HG03439 (cell line): ENCODE measurements around the gene SSBP1.
"Not testable (repeated sequence)": the region's sequence is repeated elsewhere in the genome, so short reads cannot be mapped to it uniquely, and the experiment has no call there.

Experiments used
- ATAC-seq: cut with Tn5 transposase; IDR thresholded peaks from one replicate; pipeline ENCODE4 v1.9.1; 2021; ENCODE audit warnings: mild to moderate bottlenecking, moderate library complexity; ENCODE audit not compliant: unreplicated experiment

SSBP1 gene

DNA sequence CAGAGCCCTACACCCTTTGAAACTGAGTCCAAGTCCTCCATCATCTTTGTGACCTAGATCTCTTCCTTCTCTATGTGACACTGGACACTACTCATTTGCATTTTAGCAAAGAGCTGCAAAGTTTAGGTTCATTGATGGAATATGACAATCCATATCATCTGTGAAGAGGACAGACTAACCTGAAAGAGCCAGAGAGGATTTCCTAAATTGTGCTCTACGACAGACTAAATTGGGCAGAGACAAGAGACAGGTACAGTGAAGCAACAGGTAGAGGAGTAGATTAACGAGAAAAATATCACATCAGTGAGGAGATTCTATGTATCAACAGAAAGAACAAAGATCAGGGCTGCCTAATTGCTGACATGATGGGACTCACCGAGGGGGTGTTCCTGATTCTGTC lies 25.6 kb downstream of the SSBP1 start, which contains the start of gene TAS2R3:
TAS2R3 (plus strand) TSS at position 301 of the 400 bp plus-strand sequence; CDS start at position 363, 62 bp downstream.
- no peak for ATAC-seq

DNA sequence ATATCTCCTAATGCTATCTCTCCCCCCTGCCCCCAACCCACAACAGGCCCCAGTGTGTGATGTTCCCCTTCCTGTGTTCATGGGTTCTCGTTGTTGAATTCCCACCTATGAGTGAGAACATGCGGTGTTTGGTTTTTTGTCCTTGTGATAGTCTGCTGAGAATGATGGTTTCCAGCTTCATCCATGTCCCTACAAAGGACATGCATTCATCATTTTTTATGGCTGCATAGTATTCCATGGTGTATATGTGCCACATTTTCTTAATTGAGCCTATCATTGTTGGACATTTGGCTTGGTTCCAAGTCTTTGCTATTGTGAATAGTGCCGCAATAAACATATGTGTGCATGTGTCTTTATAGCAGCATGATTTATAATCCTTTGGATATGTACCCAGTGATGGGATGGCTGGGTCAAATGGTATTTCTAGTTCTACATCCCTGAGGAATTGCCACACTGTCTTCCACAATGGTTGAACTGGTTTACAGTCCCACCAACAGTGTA lies 32.0 kb downstream of the SSBP1 start:
- ATAC-seq = not testable (repeated sequence)

DNA sequence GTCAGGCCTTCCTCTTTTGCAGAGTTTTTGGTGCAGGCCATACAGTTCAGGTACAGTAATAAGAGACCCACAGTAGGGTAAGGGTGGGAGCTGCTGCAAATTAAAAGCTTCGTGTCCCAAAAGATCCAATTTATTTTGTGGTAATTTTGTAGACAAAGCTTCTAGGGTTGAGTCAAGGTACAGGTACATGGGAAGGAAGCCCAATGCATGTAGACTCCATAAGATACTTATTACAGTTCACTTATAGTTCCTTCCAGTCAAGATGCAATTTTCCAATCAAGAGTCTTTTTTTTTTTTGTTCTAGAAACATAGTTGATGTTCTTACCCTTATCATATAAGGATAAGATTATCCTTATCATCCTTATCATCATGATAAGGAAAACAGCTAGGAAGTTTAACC lies 38.2 kb downstream of the SSBP1 start, which contains the start of gene TAS2R4:
TAS2R4 (plus strand) TSS at position 301 of the 400 bp plus-strand sequence. CDS start 1,815 bp downstream, outside the sequence.
- ATAC-seq = no peak

DNA sequence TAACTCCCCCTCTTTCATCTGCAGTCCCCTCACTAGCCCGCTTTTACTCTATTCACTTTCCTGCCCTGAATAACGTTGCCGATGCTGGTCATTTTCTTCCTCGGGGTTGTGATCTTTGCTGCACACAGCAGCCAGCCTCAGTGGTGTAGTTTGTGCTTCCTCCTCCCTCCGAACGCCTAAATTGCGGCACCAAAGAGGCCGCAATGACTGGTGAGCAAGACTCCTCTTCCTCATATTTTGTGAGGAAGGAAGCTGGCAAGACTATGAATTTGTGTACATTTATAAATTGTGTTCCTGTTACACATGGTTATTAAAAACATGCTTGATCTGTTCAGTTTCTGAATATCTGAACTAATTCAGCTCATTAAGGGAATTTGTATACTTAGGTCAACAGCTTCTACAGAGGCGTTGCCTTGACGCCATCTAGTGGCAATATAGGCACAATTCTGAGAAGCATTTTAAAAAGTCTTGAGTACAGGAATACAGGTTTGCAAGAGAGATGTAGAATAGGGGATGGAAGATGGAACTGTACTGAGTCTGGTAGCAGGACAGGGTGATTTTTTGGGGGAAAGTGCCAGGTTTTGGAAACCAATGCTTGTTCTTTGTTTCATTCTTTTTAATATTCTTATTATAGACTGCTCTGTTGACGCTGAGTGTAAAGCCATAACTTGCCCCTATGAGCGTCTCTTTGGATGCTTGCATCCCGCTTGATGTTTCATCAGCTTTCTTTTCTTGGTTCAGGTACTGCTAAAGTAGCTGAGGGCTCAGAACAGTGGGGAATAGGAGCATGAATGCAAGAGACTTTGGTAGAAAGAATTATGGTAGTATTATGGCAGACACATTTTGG lies 47.8 kb downstream of the SSBP1 start:
- ATAC-seq = peak; percentile 66

DNA sequence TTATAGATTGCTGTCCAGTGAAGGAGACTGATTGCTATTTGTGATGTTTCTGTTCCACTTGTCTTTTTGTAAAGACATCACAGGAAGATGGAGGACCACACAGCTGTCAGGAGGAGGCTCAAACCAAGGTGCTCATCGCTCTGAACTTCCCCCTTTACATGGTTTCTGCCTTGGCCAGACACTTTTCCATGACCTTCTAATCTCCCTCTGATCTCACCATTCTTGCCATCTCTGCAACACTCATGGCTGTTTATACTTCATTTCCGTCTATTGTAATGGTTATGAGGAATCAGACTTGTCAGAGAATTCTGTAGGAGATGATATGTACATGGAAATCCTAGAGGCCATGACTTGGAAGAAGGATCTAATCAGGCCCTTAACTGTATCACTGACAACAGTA lies 50.1 kb downstream of the SSBP1 start:
- no peak for ATAC-seq

DNA sequence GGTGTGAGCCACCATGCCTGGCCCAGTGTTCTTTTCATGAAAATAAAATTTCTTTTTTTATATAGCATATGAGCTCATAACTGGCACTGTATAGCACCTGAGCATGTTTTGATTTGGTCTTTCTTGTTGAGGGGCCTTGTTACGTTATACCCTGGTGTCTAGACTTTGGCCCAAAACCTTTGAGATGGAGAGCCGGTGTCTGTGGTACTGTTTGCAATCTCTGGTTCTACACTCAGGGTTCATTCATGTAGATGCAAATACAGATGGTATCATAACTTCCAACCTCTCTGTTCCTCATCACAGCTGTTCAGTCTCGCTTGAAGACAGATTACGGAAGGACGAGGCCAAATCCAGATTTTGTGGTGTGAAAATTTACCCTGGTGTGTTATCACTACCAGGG lies 51.8 kb downstream of the SSBP1 start, which contains the start of gene TAS2R5:
TAS2R5 (plus strand) TSS at position 301 of the 400 bp plus-strand sequence. CDS start 145 bp downstream, outside the sequence.
- ATAC-seq = no peak

DNA sequence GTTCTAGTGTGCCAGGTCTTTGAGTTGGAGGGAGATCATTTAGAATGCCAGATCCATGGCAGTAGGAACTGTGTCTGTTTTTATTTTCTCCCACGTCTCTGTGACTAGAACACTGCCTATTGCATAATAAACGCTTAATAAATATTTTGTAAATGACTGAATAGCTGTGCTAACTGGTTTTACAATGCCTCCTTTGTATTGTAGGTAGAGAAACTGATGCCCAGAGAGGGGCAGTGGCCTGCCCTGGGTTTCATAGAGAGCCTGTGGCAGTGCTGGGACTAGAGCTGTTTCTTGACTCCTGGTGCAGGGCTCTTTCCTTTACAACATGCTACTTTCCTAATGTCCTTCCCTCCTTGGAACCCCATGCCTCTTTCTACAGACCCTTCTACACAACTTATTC lies 54.4 kb downstream of the SSBP1 start:
- no peak for ATAC-seq
